GM12891 (cell line): ENCODE data around the gene MAP3K21.

Experiments used
- DNase-seq: peaks from one replicate; pipeline ENCODE4 v3.0.0; 2011; ENCODE audit warnings: low spot score; ENCODE audit not compliant: insufficient read length
- FAIRE-seq: peaks from 2 replicates; lab custom pipeline; 2011; peaks lifted over from hg19 to GRCh38; lab: Jason Lieb, UNC
- PAX5 ChIP-seq: IDR thresholded peaks from 2 replicates; pipeline ENCODE4 v1.6.1; 2011; ENCODE audit warnings: low read length, moderate library complexity, mild to moderate bottlenecking; ENCODE audit not compliant: insufficient read depth, severe bottlenecking
- POLR2A ChIP-seq: IDR thresholded peaks from 2 replicates; pipeline ENCODE4 v1.6.1; 2011; ENCODE audit warnings: low read depth, low read length, control low read depth
- POLR2AphosphoS5 ChIP-seq: IDR thresholded peaks from 2 replicates; pipeline ENCODE4 v1.6.1; 2011; ENCODE audit warnings: low read depth, low read length, control low read depth
- POU2F2 ChIP-seq: IDR thresholded peaks from 2 replicates; pipeline ENCODE4 v1.6.1; 2011; ENCODE audit warnings: low read depth, mild to moderate bottlenecking, control low read depth, low read length, moderate library complexity
- SPI1 ChIP-seq: IDR thresholded peaks from 2 replicates; pipeline ENCODE4 v1.6.1; 2011; ENCODE audit warnings: low read depth, low read length, control low read depth
- TAF1 ChIP-seq: IDR thresholded peaks from 2 replicates; pipeline ENCODE4 v1.6.1; 2011; ENCODE audit warnings: low read depth, low read length, control low read depth

The MAP3K21 gene

DNA sequence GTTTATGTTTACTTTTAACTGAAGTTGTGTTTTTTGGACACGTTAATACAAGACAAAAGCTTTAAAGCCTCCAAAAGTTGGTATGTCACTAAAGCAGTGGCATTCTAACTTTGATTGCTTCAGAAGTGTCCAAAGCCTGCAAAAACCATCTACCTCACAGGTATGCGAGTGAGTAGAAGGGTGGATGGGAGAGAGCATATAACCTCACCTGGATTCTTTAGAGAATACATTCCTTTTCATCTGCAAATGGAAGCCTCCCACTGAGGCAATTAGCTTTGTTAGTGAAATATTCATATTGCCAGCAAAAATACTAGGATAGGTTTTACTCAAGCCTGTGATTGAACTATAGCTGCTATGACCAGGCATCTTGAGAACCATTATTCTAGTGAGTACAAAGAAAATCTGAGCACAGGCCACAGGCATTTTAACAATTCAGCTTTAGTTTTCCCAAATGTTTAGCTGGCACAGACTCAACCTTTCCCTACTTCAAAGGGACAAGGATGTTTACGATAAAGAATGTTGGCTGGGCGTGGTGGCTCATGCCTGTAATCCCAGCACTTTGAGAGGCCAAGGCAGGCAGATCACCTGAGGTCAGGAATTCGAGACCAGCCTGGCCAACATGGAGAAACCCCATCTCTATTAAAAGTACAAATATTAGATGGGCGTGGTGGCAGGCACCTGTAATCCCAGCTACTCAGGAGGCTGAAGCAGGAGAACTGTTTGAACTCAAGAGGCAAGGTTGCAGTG, 39.7 kb downstream of the MAP3K21 start:
- FAIRE-seq (no peak), DNase-seq (no peak)
- TF ChIP-seq SPI1 = no peak
- no peak for TF ChIP-seq POLR2AphosphoS5
- no peak for TF ChIP-seq POU2F2
- TF ChIP-seq TAF1 = no peak
- no peak for TF ChIP-seq PAX5
- TF ChIP-seq POLR2A = no peak

DNA sequence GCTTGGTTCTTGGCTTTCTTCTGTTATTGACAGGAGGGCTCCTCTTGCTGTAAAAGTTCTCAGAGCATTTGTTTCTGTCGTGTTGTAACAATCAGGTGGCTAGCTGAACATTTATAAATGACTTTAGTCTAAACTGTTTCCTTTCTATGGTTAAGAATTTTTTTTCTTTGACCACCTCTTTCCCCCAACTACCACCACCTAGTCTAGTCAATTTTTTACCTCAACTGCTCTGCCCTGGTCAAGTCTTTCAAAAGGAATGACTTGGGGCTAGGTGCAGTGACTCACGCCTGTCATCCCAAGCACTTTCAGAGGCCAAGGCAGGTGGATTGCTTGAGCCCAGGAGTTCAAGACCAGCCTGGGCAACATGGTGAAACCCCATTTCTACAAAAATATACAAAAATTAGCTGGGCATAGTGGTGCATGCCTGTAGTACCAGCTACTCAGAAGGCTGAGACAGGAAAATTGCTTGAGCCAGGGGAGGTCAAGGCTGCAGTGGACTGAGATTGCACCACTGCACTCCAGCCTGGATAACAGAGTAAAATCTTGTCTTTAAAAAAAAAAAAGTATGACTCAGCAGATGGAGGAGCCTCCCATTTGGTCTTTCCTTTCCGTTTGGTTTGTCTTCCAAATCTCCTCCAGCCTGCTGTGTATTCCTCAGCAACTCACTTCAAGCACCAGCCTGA, 40.7 kb downstream of the MAP3K21 start:
- no peak for TF ChIP-seq POLR2A
- TF ChIP-seq POLR2AphosphoS5 = no peak
- TF ChIP-seq TAF1 = no peak
- TF ChIP-seq POU2F2 = no peak
- no peak for TF ChIP-seq SPI1
- TF ChIP-seq PAX5 = no peak
- DNase-seq = no peak

DNA sequence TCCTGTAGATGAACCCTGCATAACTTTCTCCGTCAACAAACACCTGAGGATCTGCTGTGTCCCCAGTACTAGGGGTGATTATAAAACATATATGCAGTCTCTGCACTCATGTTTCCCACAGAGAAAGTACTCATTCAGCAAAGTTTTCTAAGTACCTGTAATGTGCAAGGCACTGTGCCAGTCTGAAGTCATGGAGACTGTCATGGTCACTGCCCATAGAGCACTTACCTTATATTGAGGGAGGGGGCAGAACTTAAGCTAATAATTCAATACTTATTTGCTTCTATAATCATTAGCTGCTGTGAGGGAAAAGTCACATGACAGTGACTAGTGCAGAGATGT, 41.2 kb downstream of the MAP3K21 start:
- no peak for TF ChIP-seq TAF1
- TF ChIP-seq POLR2AphosphoS5 = no peak
- no peak for TF ChIP-seq SPI1
- no peak for TF ChIP-seq PAX5
- no peak for FAIRE-seq
- no peak for DNase-seq

More for the DNA sequence above, 40.7 kb downstream of the MAP3K21 start:
- FAIRE-seq = no peak

DNA sequence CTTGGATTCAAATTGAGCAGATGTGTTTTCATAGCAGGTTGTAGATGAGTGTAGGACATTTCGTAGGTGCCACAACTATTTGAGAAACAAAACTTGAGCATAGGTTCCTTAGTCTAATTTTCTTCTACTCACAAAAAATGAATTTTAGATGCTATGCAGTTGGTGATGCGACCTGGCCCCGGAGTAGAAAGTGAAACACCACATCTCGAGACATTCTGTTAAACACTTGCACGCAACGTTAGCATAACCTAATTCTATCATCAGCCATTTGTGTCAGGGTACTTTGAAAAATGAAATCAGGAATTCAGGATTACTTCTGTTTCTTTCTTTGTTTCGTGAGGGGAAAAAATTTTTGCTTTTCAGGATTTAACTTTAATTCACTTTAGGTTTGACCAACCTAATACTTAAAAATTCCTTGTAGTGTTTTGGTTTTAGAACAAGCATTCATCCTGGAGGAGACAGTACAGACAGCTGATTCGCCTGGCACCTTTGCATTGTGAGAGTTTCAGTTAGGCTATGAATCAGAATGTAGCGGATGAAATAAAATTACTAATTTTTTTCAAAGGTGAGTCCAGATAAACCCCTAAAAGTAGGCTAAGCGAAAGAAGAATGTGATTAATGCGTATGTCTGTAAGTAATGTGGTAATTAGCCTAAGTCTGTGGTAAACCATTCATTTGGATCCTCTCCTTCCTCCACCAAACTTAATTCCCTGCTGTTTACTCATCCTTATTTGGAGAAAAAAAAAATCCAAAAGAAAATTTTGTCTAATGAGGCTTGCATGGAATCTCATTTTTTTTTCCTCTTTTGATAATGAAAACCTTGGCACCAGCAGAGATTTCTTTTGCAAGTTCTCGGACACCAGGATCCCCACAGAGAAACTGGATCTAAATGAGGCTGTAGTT, 44.9 kb downstream of the MAP3K21 start:
- FAIRE-seq = no peak
- DNase-seq = no peak

DNA sequence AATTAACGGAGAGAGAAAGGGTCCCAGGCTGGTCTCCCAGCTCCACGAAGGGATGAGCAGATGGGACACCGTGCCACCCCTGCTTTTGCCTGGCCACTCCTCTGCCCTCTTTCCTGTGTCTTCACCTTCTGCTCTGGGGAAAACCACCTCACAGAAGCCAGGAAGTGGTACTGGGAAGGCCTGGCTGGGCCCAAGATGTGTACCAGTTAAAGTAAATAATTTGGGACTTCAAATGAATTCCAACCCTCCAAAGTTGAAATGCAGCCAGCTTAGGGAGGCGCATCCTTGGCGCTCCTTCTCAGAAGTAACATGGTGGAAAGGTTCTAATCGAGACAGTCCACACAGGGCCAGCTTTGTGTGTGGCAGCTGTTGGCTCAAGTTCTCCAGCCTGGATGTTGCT, 45.7 kb downstream of the MAP3K21 start:
- no peak for TF ChIP-seq SPI1
- TF ChIP-seq TAF1 = no peak
- no peak for TF ChIP-seq POU2F2
- TF ChIP-seq POLR2A = no peak
- TF ChIP-seq POLR2AphosphoS5 = no peak
- TF ChIP-seq PAX5 = no peak
- DNase-seq = no peak
- no peak for FAIRE-seq

More for the DNA sequence above, 44.9 kb downstream of the MAP3K21 start:
- TF ChIP-seq POU2F2 (no peak), PAX5 (no peak), POLR2AphosphoS5 (no peak), POLR2A (no peak), TAF1 (no peak), SPI1 (no peak)

DNA sequence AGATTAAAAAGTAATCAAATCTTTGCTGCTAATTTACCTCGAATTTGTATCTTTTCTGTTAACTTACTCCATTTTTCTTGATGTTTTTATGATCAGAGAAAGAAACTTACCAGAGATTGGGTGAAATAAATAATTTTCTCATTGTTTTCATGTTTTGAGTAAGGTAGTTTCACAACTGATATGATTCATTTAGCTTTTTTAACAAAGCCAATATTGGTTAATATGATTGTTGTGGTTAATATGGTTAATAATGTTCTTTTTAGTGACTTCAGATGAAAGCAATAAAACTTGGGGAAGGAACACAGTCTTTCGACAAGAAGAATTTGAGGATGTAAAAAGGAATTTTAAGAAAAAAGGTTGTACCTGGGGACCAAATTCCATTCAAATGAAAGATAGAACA, 48.1 kb downstream of the MAP3K21 start:
- TF ChIP-seq PAX5 = no peak
- TF ChIP-seq SPI1 = no peak
- TF ChIP-seq POLR2AphosphoS5 = no peak
- TF ChIP-seq TAF1 = no peak
- TF ChIP-seq POU2F2 = no peak
- no peak for TF ChIP-seq POLR2A
- DNase-seq (no peak), FAIRE-seq (no peak)

DNA sequence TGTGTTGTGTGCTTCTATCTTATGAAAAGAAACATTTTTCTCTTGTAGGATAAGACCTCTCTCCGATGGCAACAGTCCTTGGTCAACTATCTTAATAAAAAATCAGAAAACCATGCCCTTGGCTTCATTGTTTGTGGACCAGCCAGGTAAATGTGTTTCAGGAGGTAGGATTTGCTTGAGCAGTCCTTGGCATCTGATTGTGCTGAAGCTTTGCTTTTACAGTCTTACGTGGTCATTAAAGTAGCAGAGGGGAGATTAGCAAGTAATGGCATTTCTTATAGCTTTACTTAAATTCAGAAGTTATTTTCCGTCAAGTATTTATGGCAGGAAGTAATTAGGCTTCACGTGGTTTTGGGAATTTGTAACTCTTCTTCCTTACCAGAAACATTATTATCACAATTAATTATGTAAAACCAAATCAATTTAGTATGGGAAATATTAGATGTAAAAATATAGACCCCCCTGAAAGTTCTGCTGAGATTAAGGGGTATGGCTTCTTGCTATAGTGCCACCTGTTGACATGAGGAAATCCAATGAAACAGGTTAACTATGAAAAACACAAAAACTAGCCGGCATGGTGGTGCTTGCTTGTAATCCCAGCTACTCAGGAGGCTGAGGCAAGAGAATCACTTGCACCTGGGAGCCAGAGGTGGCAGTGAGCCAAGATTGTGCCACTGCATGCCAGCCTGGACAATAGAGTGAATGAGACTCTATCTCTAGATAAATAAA, 49.0 kb downstream of the MAP3K21 start:
- FAIRE-seq = no peak
- no peak for DNase-seq
- no peak for TF ChIP-seq POLR2AphosphoS5
- no peak for TF ChIP-seq POU2F2
- no peak for TF ChIP-seq PAX5
- TF ChIP-seq SPI1 = no peak
- TF ChIP-seq POLR2A = no peak
- TF ChIP-seq TAF1 = no peak

DNA sequence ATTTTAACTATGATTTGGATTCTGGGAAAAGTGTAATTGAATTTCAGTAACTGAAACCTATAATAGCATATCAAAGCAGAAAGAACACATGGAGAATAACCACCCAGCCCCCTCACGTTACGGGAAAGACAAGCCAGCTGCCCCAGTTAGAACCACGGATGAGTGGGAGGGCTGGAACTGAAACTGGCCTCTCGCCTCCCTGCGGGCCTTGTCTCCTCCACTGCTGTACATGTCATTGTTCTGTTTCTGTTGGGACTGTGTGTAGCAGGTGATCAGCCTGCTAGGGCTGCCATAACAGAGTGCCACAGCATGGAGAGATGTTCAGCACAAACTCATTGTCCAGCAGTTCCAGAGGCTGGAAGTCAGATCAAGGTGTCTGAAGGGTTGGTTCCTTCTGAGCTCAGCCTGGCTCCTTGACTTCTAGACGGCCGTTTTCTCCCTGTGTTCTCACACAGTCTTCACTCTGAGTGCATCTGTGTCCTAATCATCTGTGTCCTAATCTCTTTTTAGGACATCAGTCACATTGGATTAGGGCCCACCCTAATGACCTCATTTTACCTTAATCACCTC, 52.4 kb downstream of the MAP3K21 start:
- FAIRE-seq (no peak), DNase-seq (no peak)

DNA sequence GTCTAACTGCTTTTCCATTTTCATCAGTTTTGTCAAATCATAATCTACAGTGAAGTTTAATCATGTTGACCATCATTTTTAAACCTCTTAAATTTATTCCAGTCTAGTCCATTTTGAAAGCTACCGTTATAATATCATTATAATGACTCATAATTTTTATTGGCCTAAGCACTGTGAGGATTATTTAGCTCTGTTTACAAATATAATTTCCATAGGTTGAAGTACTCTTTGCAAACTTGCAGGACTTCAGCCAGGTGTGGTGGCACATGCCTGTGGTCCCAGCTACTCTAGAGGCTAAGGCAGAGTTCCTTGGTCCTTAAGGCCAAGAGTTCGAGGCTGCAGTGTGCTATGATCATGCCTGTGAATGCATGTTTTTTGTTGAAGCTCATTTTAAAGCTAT, 54.3 kb downstream of the MAP3K21 start:
- no peak for TF ChIP-seq TAF1
- no peak for TF ChIP-seq POLR2A
- TF ChIP-seq POLR2AphosphoS5 = no peak
- TF ChIP-seq POU2F2 = no peak
- no peak for TF ChIP-seq PAX5
- no peak for TF ChIP-seq SPI1
- DNase-seq (no peak), FAIRE-seq (no peak)

More for the DNA sequence above, 52.4 kb downstream of the MAP3K21 start:
- TF ChIP-seq PAX5 (no peak), SPI1 (peak; percentile 38; the same call in 1 of the 2 replicates)
